ENCODE measurements around the gene EXD3. TPM values are rescaled to one million over a fixed set of nuclear protein-coding genes. Genes with fewer than 3 reads are reported as not detected.

EXD3 gene
- total RNA-seq, 1 experiment from 2014 or later: 15.3 TPM

DNA sequence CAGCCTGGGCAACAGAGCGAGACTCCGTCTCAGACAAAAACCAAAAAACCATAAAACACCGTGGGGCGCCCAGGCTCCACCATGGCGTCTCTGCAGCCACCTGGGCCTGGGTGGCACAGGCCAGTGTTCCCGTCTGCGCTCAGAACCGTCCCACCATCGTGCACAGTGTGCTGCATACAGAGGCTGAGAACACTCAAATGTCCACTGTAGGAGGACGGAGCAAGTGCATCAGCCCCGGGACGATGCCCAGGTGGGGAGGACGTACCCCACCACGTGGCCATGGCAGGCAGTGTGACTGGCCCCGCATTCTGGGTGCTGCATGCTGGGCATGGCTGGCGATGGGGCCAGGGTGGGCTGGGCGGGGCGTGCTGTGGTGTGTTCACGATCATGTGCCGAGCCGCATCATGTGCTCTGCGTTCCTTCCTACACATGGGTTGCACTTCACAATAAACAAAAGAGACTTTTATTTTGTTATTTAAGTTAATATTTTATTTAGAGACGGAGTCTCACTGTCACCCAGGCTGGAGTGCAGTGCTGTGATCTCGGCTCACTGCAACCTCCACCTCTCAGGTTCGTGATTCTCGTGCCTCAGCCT lies 37.8 kb downstream of the EXD3 start:
- no peaks in the 10 kb centered on the region for H3K9me3 Mint-ChIP-seq
- no peaks in the 10 kb centered on the region for H3K27me3 Mint-ChIP-seq (ENCODE audit: low read depth)
- peaks cover 0 to 3% (median 0%) of the 10 kb centered on the region in 3 experiments; a peak in 3 of 7 replicates for H3K36me3 Mint-ChIP-seq (ENCODE audit: insufficient read depth in 1 of 3, low read depth in 3 of 3)
- Histone ChIP-seq H4K8ac (replicated peaks; ENCODE audit: insufficient read length, low read depth, low read length) (no peak overlapping the region), H3K23me2 (ENCODE audit: insufficient read length, low read depth, low read length, poor library complexity, severe bottlenecking) (no peaks in the 10 kb centered on the region), H3K9me3 (ENCODE audit: control insufficient read depth, low read depth, low read length) (no peaks in the 10 kb centered on the region), H3T11ph (ENCODE audit: low read length) (no peak overlapping the region), H2BK20ac (ENCODE audit: low read depth, low read length, poor library complexity, severe bottlenecking) (no peak overlapping the region), H2AK5ac (ENCODE audit: insufficient read length, low read length) (no peak overlapping the region), H3K79me1 (ENCODE audit: insufficient read depth, low read depth, low read length, poor library complexity, severe bottlenecking) (no peaks in the 10 kb centered on the region), H2BK15ac (ENCODE audit: low read depth, low read length) (no peak overlapping the region), H2BK12ac (ENCODE audit: insufficient read length, low read depth, low read length) (no peak overlapping the region), H3K23ac (ENCODE audit: insufficient read length, low read depth, low read length) (no peak overlapping the region), H2BK120ac (ENCODE audit: low read depth, low read length, poor library complexity, severe bottlenecking) (no peak overlapping the region), H3K56ac (ENCODE audit: insufficient read length, low read depth, low read length) (no peak overlapping the region), H3K4me1 (ENCODE audit: insufficient read depth, low read length) (no peaks in the 10 kb centered on the region; the same call in 1 of the 2 replicates), H3K4ac (ENCODE audit: low read depth, low read length) (no peak overlapping the region), H4K5ac (ENCODE audit: insufficient read length, low read depth, low read length) (no peak overlapping the region), H3K14ac (ENCODE audit: insufficient read depth, low read length) (no peak overlapping the region), H3K9ac (ENCODE audit: extremely low read depth, insufficient read length, low read length) (no peak overlapping the region), H3K27me3 (ENCODE audit: insufficient read depth, low read length) (no peaks in the 10 kb centered on the region), H4K91ac (ENCODE audit: insufficient read length, low read depth, low read length) (no peak overlapping the region), H3K27ac (ENCODE audit: insufficient read length, low read depth, low read length) (no peak overlapping the region), H3K79me2 (ENCODE audit: insufficient read depth, low read length) (no peaks in the 10 kb centered on the region), H3K18ac (ENCODE audit: insufficient read length, low read depth, low read length) (no peak overlapping the region), H2AFZ (ENCODE audit: low read length) (no peak overlapping the region), H3K4me2 (ENCODE audit: insufficient read depth, insufficient read length, low read length) (no peak overlapping the region), H2BK5ac (ENCODE audit: insufficient read length, low read length) (no peak overlapping the region), H4K20me1 (ENCODE audit: control insufficient read depth, insufficient read depth, insufficient read length) (no peaks in the 10 kb centered on the region)
- peaks cover 3% of the 10 kb centered on the region in 2 experiments; a peak in 3 of 4 replicates for H3K4me1 Mint-ChIP-seq
- TF ChIP-seq, protein P1, sequence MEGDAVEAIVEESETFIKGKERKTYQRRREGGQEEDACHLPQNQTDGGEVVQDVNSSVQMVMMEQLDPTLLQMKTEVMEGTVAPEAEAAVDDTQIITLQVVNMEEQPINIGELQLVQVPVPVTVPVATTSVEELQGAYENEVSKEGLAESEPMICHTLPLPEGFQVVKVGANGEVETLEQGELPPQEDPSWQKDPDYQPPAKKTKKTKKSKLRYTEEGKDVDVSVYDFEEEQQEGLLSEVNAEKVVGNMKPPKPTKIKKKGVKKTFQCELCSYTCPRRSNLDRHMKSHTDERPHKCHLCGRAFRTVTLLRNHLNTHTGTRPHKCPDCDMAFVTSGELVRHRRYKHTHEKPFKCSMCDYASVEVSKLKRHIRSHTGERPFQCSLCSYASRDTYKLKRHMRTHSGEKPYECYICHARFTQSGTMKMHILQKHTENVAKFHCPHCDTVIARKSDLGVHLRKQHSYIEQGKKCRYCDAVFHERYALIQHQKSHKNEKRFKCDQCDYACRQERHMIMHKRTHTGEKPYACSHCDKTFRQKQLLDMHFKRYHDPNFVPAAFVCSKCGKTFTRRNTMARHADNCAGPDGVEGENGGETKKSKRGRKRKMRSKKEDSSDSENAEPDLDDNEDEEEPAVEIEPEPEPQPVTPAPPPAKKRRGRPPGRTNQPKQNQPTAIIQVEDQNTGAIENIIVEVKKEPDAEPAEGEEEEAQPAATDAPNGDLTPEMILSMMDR (conservative IDR thresholded peaks at IDR 0.05): no peak
- DNase-seq: no peak
- H3K27ac Mint-ChIP-seq: no peak overlapping the region
- no CpG with 5 or more reads among the region's 26 CpGs for WGBS (ENCODE audit: extremely low coverage, insufficient read length, low lambda C conversion rate)
- H3K4me3 Mint-ChIP-seq: no peak overlapping the region
